GM21528 (cell line): ENCODE data around the gene CBX2.

ENCODE experiments used
- ATAC-seq: cut with Tn5 transposase; IDR thresholded peaks from one replicate; pipeline ENCODE4 v1.9.1; 2021; ENCODE audit warnings: mild to moderate bottlenecking, moderate library complexity; ENCODE audit not compliant: unreplicated experiment, low FRiP score

Gene CBX2

GRCh38 chr17:79810130-79811010 is 32.4 kb downstream of the CBX2 start:
- no peak for ATAC-seq

- ATAC-seq, result no peak
Observed at GRCh38 chr17:79811011-79811867, 33.3 kb downstream of the CBX2 start.

- no peak for ATAC-seq
Observed at GRCh38 chr17:79811868-79812352, 34.0 kb downstream of the CBX2 start.

- no peak for ATAC-seq
Observed at GRCh38 chr17:79812353-79813258, 34.7 kb downstream of the CBX2 start.

- no peak for ATAC-seq
Observed at GRCh38 chr17:79813297-79814126, 35.6 kb downstream of the CBX2 start.

- no peak for ATAC-seq
Observed at GRCh38 chr17:79814127-79814973, 36.4 kb downstream of the CBX2 start.

GRCh38 chr17:79814974-79815835 is 37.3 kb downstream of the CBX2 start:
- ATAC-seq, result no peak

- no peak for ATAC-seq
Observed at GRCh38 chr17:79815836-79816461, 38.0 kb downstream of the CBX2 start.

- ATAC-seq, result no peak
Observed at GRCh38 chr17:79818026-79818758, 40.2 kb downstream of the CBX2 start.

- ATAC-seq, result no peak
Observed at GRCh38 chr17:79819085-79819484, 41.1 kb downstream of the CBX2 start.

- no peak for ATAC-seq
Observed at GRCh38 chr17:79819534-79820276, 41.8 kb downstream of the CBX2 start.

GRCh38 chr17:79820959-79821330 is 43.0 kb downstream of the CBX2 start:
- ATAC-seq, result no peak

- no peak for ATAC-seq
Observed at GRCh38 chr17:79821331-79822095, 43.6 kb downstream of the CBX2 start.

- no peak for ATAC-seq
Observed at GRCh38 chr17:79822583-79823124, 44.7 kb downstream of the CBX2 start.

GRCh38 chr17:79824234-79824633 is 46.3 kb downstream of the CBX2 start:
- ATAC-seq, result no peak
